ENCODE data around the gene FMN1.

FMN1 gene

DNA sequence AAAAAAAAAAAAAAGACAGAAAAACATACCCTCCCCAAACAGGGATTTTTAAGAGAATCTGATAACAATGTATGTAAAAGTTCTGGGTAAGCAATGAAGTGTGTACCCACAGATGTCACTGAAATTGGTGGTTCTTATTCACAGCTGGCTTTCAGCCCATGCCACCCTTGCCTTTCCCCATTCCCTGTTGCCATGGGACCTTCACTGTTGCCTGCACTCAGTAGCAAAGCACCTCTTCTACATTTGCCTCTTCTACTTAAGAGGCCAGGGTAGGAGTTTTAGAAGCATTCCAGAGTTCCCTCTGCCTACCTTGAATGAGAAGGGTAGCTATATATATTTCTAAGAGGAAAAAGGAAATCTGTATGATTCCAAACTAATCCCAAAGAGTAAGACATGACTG is 57.4 kb downstream of the FMN1 start:
- no peak for DNase-seq (ENCODE audit: low read depth)
- TF ChIP-seq, protein P1, sequence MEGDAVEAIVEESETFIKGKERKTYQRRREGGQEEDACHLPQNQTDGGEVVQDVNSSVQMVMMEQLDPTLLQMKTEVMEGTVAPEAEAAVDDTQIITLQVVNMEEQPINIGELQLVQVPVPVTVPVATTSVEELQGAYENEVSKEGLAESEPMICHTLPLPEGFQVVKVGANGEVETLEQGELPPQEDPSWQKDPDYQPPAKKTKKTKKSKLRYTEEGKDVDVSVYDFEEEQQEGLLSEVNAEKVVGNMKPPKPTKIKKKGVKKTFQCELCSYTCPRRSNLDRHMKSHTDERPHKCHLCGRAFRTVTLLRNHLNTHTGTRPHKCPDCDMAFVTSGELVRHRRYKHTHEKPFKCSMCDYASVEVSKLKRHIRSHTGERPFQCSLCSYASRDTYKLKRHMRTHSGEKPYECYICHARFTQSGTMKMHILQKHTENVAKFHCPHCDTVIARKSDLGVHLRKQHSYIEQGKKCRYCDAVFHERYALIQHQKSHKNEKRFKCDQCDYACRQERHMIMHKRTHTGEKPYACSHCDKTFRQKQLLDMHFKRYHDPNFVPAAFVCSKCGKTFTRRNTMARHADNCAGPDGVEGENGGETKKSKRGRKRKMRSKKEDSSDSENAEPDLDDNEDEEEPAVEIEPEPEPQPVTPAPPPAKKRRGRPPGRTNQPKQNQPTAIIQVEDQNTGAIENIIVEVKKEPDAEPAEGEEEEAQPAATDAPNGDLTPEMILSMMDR (IDR thresholded peaks at IDR 0.05; ENCODE audit: insufficient read depth, low read depth, low read length, missing control alignments): no peak
- H3K4me3 ChIP-seq (ENCODE audit: low read length): no peak overlapping the region

DNA sequence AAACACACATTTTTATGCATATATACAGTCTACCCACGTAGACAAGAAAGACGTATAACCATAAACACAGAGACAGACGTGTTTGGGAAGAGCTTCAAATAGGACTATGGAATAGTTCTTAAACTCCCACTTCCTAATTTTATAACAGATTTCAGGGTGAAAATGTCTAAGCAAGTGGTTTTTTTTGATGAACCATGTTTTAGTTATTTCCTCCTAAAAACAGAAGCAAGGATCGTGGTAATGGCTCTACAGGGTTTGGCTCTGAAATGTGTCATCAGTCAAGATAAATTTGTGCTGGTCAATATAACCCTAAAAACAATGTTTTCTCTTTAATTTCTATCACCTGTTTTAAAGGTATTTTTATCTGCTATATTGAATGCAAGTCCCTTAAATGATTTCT is 58.2 kb downstream of the FMN1 start:
- TF ChIP-seq, protein P1 (IDR thresholded peaks at IDR 0.05; ENCODE audit: insufficient read depth, low read depth, low read length, missing control alignments): no peak
- DNase-seq (ENCODE audit: low read depth): no peak
- no peak overlapping the region for H3K4me3 ChIP-seq (ENCODE audit: low read length)

DNA sequence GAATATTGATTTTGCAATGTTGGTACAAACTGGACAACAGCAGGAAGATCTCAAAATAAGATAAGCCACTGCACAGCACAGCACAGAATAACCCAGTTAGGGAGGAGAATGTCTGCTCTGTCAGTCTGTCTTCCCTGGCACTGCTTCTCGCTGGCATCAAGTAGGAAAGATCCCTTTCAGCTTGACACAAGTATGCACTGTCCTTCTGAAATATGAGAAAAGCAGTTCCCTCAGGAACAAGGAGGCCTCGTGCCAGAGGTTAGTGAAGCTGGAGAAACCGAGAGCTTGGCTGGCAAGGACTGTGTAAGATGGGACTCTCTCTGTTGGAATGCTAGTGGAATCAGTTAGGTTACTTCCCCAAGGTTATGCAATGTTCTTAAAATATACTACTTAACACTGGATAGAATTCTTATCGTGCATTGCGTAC is 59.1 kb downstream of the FMN1 start:
- DNase-seq (ENCODE audit: low read depth): no peak
- no peak overlapping the region for H3K4me3 ChIP-seq (ENCODE audit: low read length)
- TF ChIP-seq, protein P1 (IDR thresholded peaks at IDR 0.05; ENCODE audit: insufficient read depth, low read depth, low read length, missing control alignments): no peak

DNA sequence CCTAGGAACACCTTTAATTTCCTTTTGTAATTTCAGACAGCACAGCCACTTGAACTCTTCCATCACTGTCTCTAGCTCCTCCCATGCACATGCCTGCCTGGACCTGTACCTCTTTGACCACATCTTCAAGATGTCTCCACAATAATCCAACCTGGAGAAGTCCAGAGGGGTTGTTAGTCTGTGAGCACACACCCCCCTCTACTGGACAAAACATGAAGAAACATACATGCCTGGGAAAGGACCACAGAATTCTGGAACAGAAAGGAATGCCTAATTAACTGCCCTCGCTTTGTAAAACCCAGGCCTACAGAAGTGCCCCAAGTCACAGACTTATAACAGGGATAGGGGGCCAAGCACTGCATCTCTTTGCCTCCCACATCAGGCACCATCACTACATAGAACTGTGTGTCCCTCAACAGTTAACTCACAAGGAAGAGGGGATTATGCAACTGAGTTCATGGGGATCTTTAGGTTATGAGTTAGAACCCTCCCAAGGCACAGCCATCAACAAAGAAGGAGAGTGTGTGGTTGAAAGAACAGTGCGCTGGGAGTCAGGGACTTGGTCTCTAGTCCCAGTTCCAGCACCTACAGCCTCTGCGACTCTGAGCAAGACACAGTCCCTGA is 61.7 kb downstream of the FMN1 start:
- H3K4me3 ChIP-seq (ENCODE audit: low read length): no peak overlapping the region
- DNase-seq (ENCODE audit: low read depth): peak; percentile 95

DNA sequence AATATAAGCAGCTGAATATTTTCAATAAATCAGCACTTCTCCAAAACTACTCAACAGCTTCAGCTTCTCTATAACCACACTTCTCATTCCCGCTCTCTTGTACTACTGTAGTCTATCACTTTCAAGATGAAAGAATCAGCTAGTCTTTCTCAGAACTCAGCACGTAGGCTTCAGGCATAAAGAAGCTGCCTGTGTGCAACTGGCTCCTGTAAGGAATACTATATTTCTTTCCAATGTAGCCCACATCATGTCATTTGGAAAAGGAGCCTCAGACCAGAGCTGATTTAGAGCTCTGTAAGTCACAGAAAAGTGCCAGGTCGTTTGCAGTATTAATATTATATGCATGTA is 62.3 kb downstream of the FMN1 start:
- H3K4me3 ChIP-seq (ENCODE audit: low read length): no peak overlapping the region
- no peak for DNase-seq (ENCODE audit: low read depth)
- TF ChIP-seq, protein P1 (IDR thresholded peaks at IDR 0.05; ENCODE audit: insufficient read depth, low read depth, low read length, missing control alignments): no peak

More for the DNA sequence above, 61.7 kb downstream of the FMN1 start:
- TF ChIP-seq, protein P1 (IDR thresholded peaks at IDR 0.05; ENCODE audit: insufficient read depth, low read depth, low read length, missing control alignments): peak; percentile 86

DNA sequence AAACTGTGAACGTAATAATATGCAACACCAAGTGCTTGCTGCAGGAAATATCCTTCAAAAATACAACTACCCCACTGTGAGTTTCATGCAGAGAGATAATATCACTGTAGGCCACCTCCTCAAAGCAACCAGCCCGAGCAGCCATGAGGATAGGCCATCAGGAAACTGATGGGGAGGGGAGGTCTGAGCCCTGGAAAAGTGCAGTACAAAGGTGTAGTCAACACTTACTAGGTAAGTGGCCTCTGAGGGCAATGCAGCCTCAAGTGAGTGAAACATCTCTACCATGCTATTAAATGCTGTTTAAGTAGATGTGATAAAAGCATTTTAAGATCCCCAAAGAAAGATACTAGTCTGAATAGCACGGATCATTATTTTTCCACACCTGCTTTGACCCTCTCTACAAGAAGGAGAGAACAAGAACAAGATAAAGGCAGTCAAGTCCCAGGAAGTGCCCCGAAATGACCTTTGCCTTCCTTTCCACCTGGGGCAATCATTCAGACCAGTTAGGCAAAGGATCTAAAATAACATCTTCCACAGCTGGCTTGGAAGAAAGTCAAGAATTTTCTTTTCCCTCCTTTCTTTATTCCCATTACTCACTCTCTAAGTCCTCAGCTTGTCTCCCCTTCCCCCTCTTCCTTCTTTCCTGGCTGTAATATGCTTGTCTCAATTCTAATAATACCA is 62.8 kb downstream of the FMN1 start:
- DNase-seq (ENCODE audit: low read depth): peak; percentile 48
- no peak overlapping the region for H3K4me3 ChIP-seq (ENCODE audit: low read length)

More for the DNA sequence above, 62.8 kb downstream of the FMN1 start:
- TF ChIP-seq, protein P1 (IDR thresholded peaks at IDR 0.05; ENCODE audit: insufficient read depth, low read depth, low read length, missing control alignments): no peak

Measured in epithelial cell of esophagus (primary cell).